NB4 (cell line): ENCODE data around the gene GSK3B.

ENCODE experiments used
- CTCF ChIP-seq: IDR thresholded peaks from one replicate; pipeline ENCODE4 v1.5.1; 2012; ENCODE audit warnings: low read depth, low read length
- MAX ChIP-seq: IDR thresholded peaks from 2 replicates; pipeline ENCODE4 v1.6.1; 2011; ENCODE audit warnings: low read depth, low read length
- POLR2A ChIP-seq: IDR thresholded peaks from 2 replicates; pipeline ENCODE4 v1.6.1; 2011; ENCODE audit warnings: mild to moderate bottlenecking; ENCODE audit not compliant: insufficient read length; ENCODE audit errors: extremely low read depth

- TF ChIP-seq POLR2A = no peak
- no peak for TF ChIP-seq CTCF
- TF ChIP-seq MAX = no peak
Measured at GRCh38 chr3:120057626-120058025, 36.6 kb downstream of the GSK3B start.
